HCT116 (cell line): ENCODE measurements around the gene HEXD. TPM values are rescaled to one million over a fixed set of nuclear protein-coding genes. Genes with fewer than 3 reads are reported as not detected.

Experiments
- ATAC-seq: fragments of 200-7000 bp; cut with Tn5 transposase; 2 replicates; pipeline ENCODE4 v1.9.1; 2020; ENCODE audit warnings: mild to moderate bottlenecking, moderate library complexity
- BruUV-seq: library from RNA; stranded (reverse); fragments of 400-500 nt; replicated peaks from 2 replicates; lab custom pipeline; 2021; lab: Mats Ljungman, UMichigan
- CTCF ChIA-PET: fragments of 300-600 bp; sonication (Branson Sonifier 250); formaldehyde crosslinking; loops from one replicate; lab custom pipeline; 2021; ENCODE audit warnings: antibody characterized with exemption; lab: Charles Lee
- POLR2A ChIA-PET: fragments of 300-600, 350-600 bp; sonication (Branson Sonifier 250); formaldehyde crosslinking; loops from one replicate; lab custom pipeline; 2021; ENCODE audit warnings: antibody characterized with exemption; lab: Charles Lee
- RAD21 ChIA-PET, 2 experiments: fragments of 300-600 bp; sonication (Branson Sonifier 250); formaldehyde crosslinking; loops; one replicate each; lab custom pipeline; 2023; ENCODE audit warnings: low total read pairs in 2 of 2; ENCODE audit not compliant: uncharacterized antibody in 2 of 2, unreplicated experiment in 2 of 2, low non-redundant PET in 1 of 2; lab: Charles Lee
- DNase-seq: peaks from one replicate; pipeline ENCODE4 v3.0.0-alpha.2; 2010; ENCODE audit warnings: low read depth, low spot score
- H2AFZ ChIP-seq: fragments of 200-600 bp; shearing (Covaris generic), sonication (generic); 2 replicates; pipeline ENCODE4 v1.6.1; 2017; ENCODE audit warnings: low read depth, mixed run types, mixed read lengths, antibody characterized with exemption, low read length; ENCODE audit not compliant: poor library complexity, severe bottlenecking
- H3K27ac ChIP-seq: 2 replicates; pipeline ENCODE4 v1.5.1; 2012; ENCODE audit warnings: low read depth, low read length
- H3K27me3 ChIP-seq: fragments of 200-600 bp; sonication (generic); 2 replicates; pipeline ENCODE4 v1.6.1; 2016; ENCODE audit warnings: mixed run types, low read length, mixed read lengths; ENCODE audit not compliant: insufficient read depth
- H3K36me3 ChIP-seq, 2 experiments: fragments of 200-500 bp in 1 of 2; fragments of 200-600 bp in 1 of 2; sonication (Bioruptor generic) in 1 of 2; sonication (generic) in 1 of 2; 2 replicates each; pipeline versions ENCODE4 v1.5.1 to v1.6.1; 2014 to 2016; ENCODE audit warnings: low read length in 2 of 2, inconsistent platforms in 1 of 2, mixed read lengths in 1 of 2, mixed run types in 1 of 2; ENCODE audit not compliant: insufficient read depth in 2 of 2, control insufficient read depth in 1 of 2
- H3K4me1 ChIP-seq, 2 experiments: fragments of 200-600 bp in 1 of 2; sonication (generic) in 1 of 2; 2 replicates each; pipeline versions ENCODE4 v1.5.1 to v1.6.1; 2012 to 2017; ENCODE audit warnings: low read length in 2 of 2, inconsistent platforms in 1 of 2, mild to moderate bottlenecking in 1 of 2, mixed read lengths in 1 of 2, mixed run types in 1 of 2, moderate library complexity in 1 of 2; ENCODE audit not compliant: insufficient read depth in 2 of 2, control insufficient read depth in 1 of 2
- H3K4me2 ChIP-seq: fragments of 200-600 bp; sonication (generic); 2 replicates; pipeline ENCODE4 v1.6.1; 2017; ENCODE audit warnings: mixed run types, low read length, mixed read lengths
- H3K4me3 ChIP-seq, 2 experiments: fragments of 200-600 bp in 1 of 2; sonication (generic) in 1 of 2; replicated peaks in 1 of 2; 2 replicates each; pipeline ENCODE4 v1.5.1; 2011 to 2016; ENCODE audit warnings: low read length in 2 of 2, control low read depth in 1 of 2, low read depth in 1 of 2, mild to moderate bottlenecking in 1 of 2, mixed read lengths in 1 of 2, mixed run types in 1 of 2
- H3K79me2 ChIP-seq: fragments of 200-600 bp; sonication (generic); 2 replicates; pipeline ENCODE4 v1.6.1; 2017; ENCODE audit warnings: mild to moderate bottlenecking, mixed run types, low read length, moderate library complexity, mixed read lengths; ENCODE audit not compliant: insufficient read depth
- H3K9ac ChIP-seq: fragments of 200-600 bp; sonication (generic); 2 replicates; pipeline ENCODE4 v1.6.1; 2016; ENCODE audit warnings: low read length, mixed read lengths
- H3K9me2 ChIP-seq: fragments of 200-600 bp; sonication (generic), shearing (Covaris generic); 2 replicates; pipeline ENCODE4 v1.6.1; 2017; ENCODE audit warnings: mixed run types, mild to moderate bottlenecking, moderate library complexity; ENCODE audit not compliant: insufficient read depth
- H3K9me3 ChIP-seq, 2 experiments: fragments of 200-500 bp in 1 of 2; fragments of 200-600 bp in 1 of 2; sonication (Bioruptor generic) in 1 of 2; sonication (generic) in 1 of 2; 2 replicates each; pipeline ENCODE4 v1.6.1; 2014 to 2017; ENCODE audit warnings: low read length in 2 of 2, mixed read lengths in 2 of 2, inconsistent platforms in 1 of 2, low read depth in 1 of 2, mild to moderate bottlenecking in 1 of 2, mixed run types in 1 of 2, moderate library complexity in 1 of 2; ENCODE audit not compliant: control insufficient read depth in 1 of 2, insufficient read depth in 1 of 2
- H4K20me1 ChIP-seq: fragments of 200-600 bp; sonication (generic), shearing (Covaris generic); 2 replicates; pipeline ENCODE4 v1.6.1; 2017; ENCODE audit warnings: mixed run types, mild to moderate bottlenecking, moderate library complexity; ENCODE audit not compliant: insufficient read depth
- ATF3 ChIP-seq: IDR thresholded peaks from 2 replicates; pipeline ENCODE4 v1.6.1; 2012
- CBX3 ChIP-seq: IDR thresholded peaks from 2 replicates; pipeline ENCODE4 v1.6.1; 2012; ENCODE audit warnings: low read depth
- CEBPB ChIP-seq: IDR thresholded peaks from 2 replicates; pipeline ENCODE4 v1.6.1; 2012; ENCODE audit warnings: low read depth
- EGR1 ChIP-seq: IDR thresholded peaks from 2 replicates; pipeline ENCODE4 v1.6.1; 2012; ENCODE audit warnings: low read depth
- ELF1 ChIP-seq: IDR thresholded peaks from 2 replicates; pipeline ENCODE4 v1.6.1; 2012; ENCODE audit warnings: low read depth, borderline replicate concordance
- EZH2 ChIP-seq: fragments of 200-600 bp; sonication (generic); IDR thresholded peaks from 2 replicates; pipeline ENCODE4 v1.6.1; 2017; ENCODE audit warnings: antibody characterized with exemption, mixed run types
- EZH2phosphoT487 ChIP-seq: fragments of 200-600 bp; IDR thresholded peaks from 2 replicates; pipeline ENCODE4 v1.6.1; 2018; ENCODE audit warnings: antibody characterized with exemption, borderline replicate concordance
- FOSL1 ChIP-seq: IDR thresholded peaks from 2 replicates; pipeline ENCODE4 v1.6.1; 2012; ENCODE audit warnings: low read depth
- JUND ChIP-seq: IDR thresholded peaks from 2 replicates; pipeline ENCODE4 v1.6.1; 2012
- POLR2A ChIP-seq: IDR thresholded peaks from 2 replicates; pipeline ENCODE4 v1.7.0; 2011; ENCODE audit warnings: borderline replicate concordance; ENCODE audit not compliant: insufficient read depth, insufficient read length; ENCODE audit errors: extremely low read depth
- POLR2AphosphoS5 ChIP-seq: IDR thresholded peaks from 2 replicates; pipeline ENCODE4 v1.6.1; 2011; ENCODE audit warnings: mild to moderate bottlenecking, low read depth, low read length, moderate library complexity
- RAD21 ChIP-seq: IDR thresholded peaks from 2 replicates; pipeline ENCODE4 v1.6.1; 2012; ENCODE audit warnings: low read depth, mild to moderate bottlenecking
- SIN3A ChIP-seq: IDR thresholded peaks from 2 replicates; pipeline ENCODE4 v1.6.1; 2012; ENCODE audit warnings: low read depth
- SP1 ChIP-seq: IDR thresholded peaks from 2 replicates; pipeline ENCODE4 v1.6.1; 2012; ENCODE audit warnings: low read depth
- SRF ChIP-seq: IDR thresholded peaks from 2 replicates; pipeline ENCODE4 v1.6.1; 2012; ENCODE audit warnings: low read depth
- TCF7L2 ChIP-seq: IDR thresholded peaks from 2 replicates; pipeline ENCODE4 v1.7.0; 2011; ENCODE audit warnings: borderline replicate concordance, inconsistent platforms; ENCODE audit not compliant: insufficient read depth, insufficient read length; ENCODE audit errors: extremely low read depth
- YY1 ChIP-seq: IDR thresholded peaks from 2 replicates; pipeline ENCODE4 v1.6.1; 2011; ENCODE audit warnings: low read length, low read depth, moderate library complexity, mild to moderate bottlenecking; ENCODE audit not compliant: insufficient replicate concordance; ENCODE audit errors: extremely low read depth
- ZNF274 ChIP-seq: fragments of 200-500 bp; sonication (Bioruptor generic); IDR thresholded peaks from 2 replicates; pipeline ENCODE4 v1.6.1; 2014; ENCODE audit warnings: mild to moderate bottlenecking, low read depth, low read length, inconsistent platforms
- intact Hi-C: fragments of 100-400 bp; cut with micrococcal nuclease; formaldehyde crosslinking; loops from 2 replicates; pipeline ENCODE4 v1.10.0; 2022
- total RNA-seq: library from RNA; stranded (reverse); gene quantifications from one replicate; pipeline ENCODE4 v1.2.1, GENCODE V29; 2021; ENCODE audit not compliant: unreplicated experiment
- TF ChIP-seq, protein P1 (sequence below), 3 experiments: fragments of 200-600 bp in 1 of 3; sonication (generic) in 1 of 3; IDR thresholded peaks in 2 of 3; conservative IDR thresholded peaks in 1 of 3; 2 replicates each; pipeline ENCODE4 v1.5.1; 2012 to 2017; ENCODE audit warnings: low read depth in 2 of 3, low read length in 2 of 3, antibody characterized with exemption in 1 of 3, borderline replicate concordance in 1 of 3, control low read depth in 1 of 3, mild to moderate bottlenecking in 1 of 3, mixed read lengths in 1 of 3, mixed run types in 1 of 3, moderate library complexity in 1 of 3; ENCODE audit not compliant: insufficient read depth in 1 of 3
- TF ChIP-seq, protein P2 (sequence below): IDR thresholded peaks from 2 replicates; pipeline ENCODE4 v1.6.1; 2012

HEXD gene
- total RNA-seq, 1 experiment from 2014 or later, result 45.2 TPM

- Histone ChIP-seq H3K4me2 (no peak overlapping the region), H4K20me1 (no peaks in the 10 kb centered on the region), H3K9ac (no peak overlapping the region), H3K9me2 (no peaks in the 10 kb centered on the region), H3K4me3 (no peak overlapping the region), H3K79me2 (no peaks in the 10 kb centered on the region), H3K27ac (no peak overlapping the region), H3K9me3 (no peaks in the 10 kb centered on the region), H3K36me3 (peaks cover 6 to 7% of the 10 kb centered on the region in 2 experiments; a peak in 1 of 4 replicates), H2AFZ (no peak overlapping the region), H3K4me1 (peaks cover 31 to 39% of the 10 kb centered on the region in 2 experiments), H3K27me3 (no peaks in the 10 kb centered on the region)
- TF ChIP-seq, protein P1, sequence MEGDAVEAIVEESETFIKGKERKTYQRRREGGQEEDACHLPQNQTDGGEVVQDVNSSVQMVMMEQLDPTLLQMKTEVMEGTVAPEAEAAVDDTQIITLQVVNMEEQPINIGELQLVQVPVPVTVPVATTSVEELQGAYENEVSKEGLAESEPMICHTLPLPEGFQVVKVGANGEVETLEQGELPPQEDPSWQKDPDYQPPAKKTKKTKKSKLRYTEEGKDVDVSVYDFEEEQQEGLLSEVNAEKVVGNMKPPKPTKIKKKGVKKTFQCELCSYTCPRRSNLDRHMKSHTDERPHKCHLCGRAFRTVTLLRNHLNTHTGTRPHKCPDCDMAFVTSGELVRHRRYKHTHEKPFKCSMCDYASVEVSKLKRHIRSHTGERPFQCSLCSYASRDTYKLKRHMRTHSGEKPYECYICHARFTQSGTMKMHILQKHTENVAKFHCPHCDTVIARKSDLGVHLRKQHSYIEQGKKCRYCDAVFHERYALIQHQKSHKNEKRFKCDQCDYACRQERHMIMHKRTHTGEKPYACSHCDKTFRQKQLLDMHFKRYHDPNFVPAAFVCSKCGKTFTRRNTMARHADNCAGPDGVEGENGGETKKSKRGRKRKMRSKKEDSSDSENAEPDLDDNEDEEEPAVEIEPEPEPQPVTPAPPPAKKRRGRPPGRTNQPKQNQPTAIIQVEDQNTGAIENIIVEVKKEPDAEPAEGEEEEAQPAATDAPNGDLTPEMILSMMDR (IDR thresholded peaks at IDR 0.05 in 2 of 3, conservative IDR thresholded peaks at IDR 0.05 in 1 of 3; ENCODE audit: borderline replicate concordance in 1 of 3, insufficient read depth in 1 of 3, low read depth in 2 of 3, low read length in 2 of 3), result no peak
- TF ChIP-seq CBX3, result no peak
- TF ChIP-seq CEBPB, result no peak
- TF ChIP-seq JUND, result no peak
- no peak for TF ChIP-seq FOSL1
- no peak for TF ChIP-seq SIN3A
- no peak for TF ChIP-seq ZNF274
- no peak for TF ChIP-seq SRF
- TF ChIP-seq RAD21, result no peak
- TF ChIP-seq POLR2AphosphoS5, result no peak
- no peak for TF ChIP-seq SP1
- no peak for TF ChIP-seq ELF1
- TF ChIP-seq TCF7L2, result no peak
- no peak for TF ChIP-seq YY1
- TF ChIP-seq ATF3, result no peak
- no peak for TF ChIP-seq EZH2
- no peak for TF ChIP-seq POLR2A
- TF ChIP-seq, protein P2, sequence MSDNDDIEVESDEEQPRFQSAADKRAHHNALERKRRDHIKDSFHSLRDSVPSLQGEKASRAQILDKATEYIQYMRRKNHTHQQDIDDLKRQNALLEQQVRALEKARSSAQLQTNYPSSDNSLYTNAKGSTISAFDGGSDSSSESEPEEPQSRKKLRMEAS, result no peak
- no peak for TF ChIP-seq EGR1
- no peak for TF ChIP-seq EZH2phosphoT487
- POLR2A ChIA-PET, result no interaction called here
- CTCF ChIA-PET, result no interaction called here
- RAD21 ChIA-PET, result no interaction called here
- DNase-seq (no peak), ATAC-seq (no peak)
- intact Hi-C loops, result loop anchor here (5.0 kb wide), 1 partner anchor 36 kb away; no protein-coding TSS in a partner anchor
- BruUV-seq, result no TSS peak
Observed at GRCh38 chr17:82491196-82491530, 73.0 kb downstream of the HEXD start.
